Measurements from ENCODE around the gene RHBDL1.

RHBDL1 gene

GRCh38 chr16:725463-726187 lies 50.2 kb downstream of the RHBDL1 start:
- H3K4me1 ChIP-seq (ENCODE audit: control insufficient read depth, insufficient read depth, low read length): peaks cover 2% of the 10 kb centered on the region
- H3K27me3 ChIP-seq (ENCODE audit: control insufficient read depth, insufficient read depth, low read length): peaks cover 8% of the 10 kb centered on the region
- H3K36me3 ChIP-seq (ENCODE audit: control insufficient read depth, insufficient read depth, low read length): peaks cover 11% of the 10 kb centered on the region
- peak overlapping the region; percentile 61 for H3K4me3 ChIP-seq (ENCODE audit: low read depth, low read length)
- no peaks in the 10 kb centered on the region for H3K9me3 ChIP-seq (ENCODE audit: control insufficient read depth, insufficient read depth, low read length)
- no peak overlapping the region for H3K9ac ChIP-seq (ENCODE audit: low read depth, low read length)

GRCh38 chr16:726188-726437 lies 50.6 kb downstream of the RHBDL1 start:
- Histone ChIP-seq H3K9me3 (ENCODE audit: control insufficient read depth, insufficient read depth, low read length) (no peaks in the 10 kb centered on the region), H3K36me3 (ENCODE audit: control insufficient read depth, insufficient read depth, low read length) (peaks cover 14% of the 10 kb centered on the region), H3K9ac (ENCODE audit: low read depth, low read length) (peak overlapping the region; percentile 54), H3K4me1 (ENCODE audit: control insufficient read depth, insufficient read depth, low read length) (peaks cover 2% of the 10 kb centered on the region), H3K27me3 (ENCODE audit: control insufficient read depth, insufficient read depth, low read length) (peaks cover 8% of the 10 kb centered on the region), H3K4me3 (ENCODE audit: low read depth, low read length) (peak overlapping the region; percentile 61)

- peaks cover 8% of the 10 kb centered on the region for H3K27me3 ChIP-seq (ENCODE audit: control insufficient read depth, insufficient read depth, low read length)
- H3K9me3 ChIP-seq (ENCODE audit: control insufficient read depth, insufficient read depth, low read length): no peaks in the 10 kb centered on the region
- H3K4me3 ChIP-seq (ENCODE audit: low read depth, low read length): peak within 1 kb of the TSS; percentile 68
- H3K9ac ChIP-seq (ENCODE audit: low read depth, low read length): peak within 1 kb of the TSS; percentile 54
- H3K36me3 ChIP-seq (ENCODE audit: control insufficient read depth, insufficient read depth, low read length): peaks cover 15% of the 10 kb centered on the region
- H3K4me1 ChIP-seq (ENCODE audit: control insufficient read depth, insufficient read depth, low read length): peaks cover 2% of the 10 kb centered on the region
These were observed 51.2 kb downstream of the RHBDL1 start, which contains the start of the genes CCDC78 and HAGHL for GRCh38 chr16:726438-727290. Gene CCDC78, minus strand, starts transcription at chr16:726443. Its CDS starts 76 bp downstream, at chr16:726367. Gene HAGHL, plus strand, starts transcription at chr16:727106. Its CDS starts 404 bp downstream, at chr16:727510.

- Histone ChIP-seq H3K4me3 (ENCODE audit: low read depth, low read length) (peak overlapping the region; percentile 68), H3K9me3 (ENCODE audit: control insufficient read depth, insufficient read depth, low read length) (no peaks in the 10 kb centered on the region), H3K27me3 (ENCODE audit: control insufficient read depth, insufficient read depth, low read length) (peaks cover 8% of the 10 kb centered on the region), H3K36me3 (ENCODE audit: control insufficient read depth, insufficient read depth, low read length) (peaks cover 14% of the 10 kb centered on the region), H3K4me1 (ENCODE audit: control insufficient read depth, insufficient read depth, low read length) (peaks cover 2% of the 10 kb centered on the region), H3K9ac (ENCODE audit: low read depth, low read length) (peak overlapping the region; percentile 26)
These were observed 52.0 kb downstream of the RHBDL1 start for GRCh38 chr16:727291-727977.
